HepG2 (cell line): ENCODE data around the gene ADAR. TPM values are rescaled to one million over a fixed set of nuclear protein-coding genes. Genes with fewer than 3 reads are reported as not detected.
A peak's percentile ranks its signal among the peaks of the same experiment; 100 is the strongest.

Source experiments
- GATAD1 ChIP-seq: IDR thresholded peaks from 2 replicates; pipeline ENCODE4 v1.6.1; 2016; ENCODE audit warnings: missing genetic modification reagents, missing compliant biosample characterization
- HNF4G ChIP-seq, 2 experiments: sonication (generic) in 1 of 2; formaldehyde crosslinking in 1 of 2; IDR thresholded peaks; 2 replicates each; pipeline versions ENCODE4 v1.4.0 to v1.6.1; 2011 to 2020; ENCODE audit warnings: borderline replicate concordance in 2 of 2, low read depth in 2 of 2, mild to moderate bottlenecking in 2 of 2, low read length in 1 of 2, missing genetic modification reagents in 1 of 2, moderate library complexity in 1 of 2
- KDM5A ChIP-seq: fragments of 200-600 bp; sonication (generic); IDR thresholded peaks from 2 replicates; pipeline ENCODE4 v1.7.0; 2018; ENCODE audit warnings: antibody characterized with exemption, mild to moderate bottlenecking, low read length, borderline replicate concordance
- LCORL ChIP-seq, 2 experiments: fragments of 450-650 bp in 1 of 2; sonication (generic) in 1 of 2; formaldehyde crosslinking in 1 of 2; IDR thresholded peaks; 2 replicates each; pipeline versions ENCODE4 v1.5.0 to v1.6.1; 2017 to 2020; ENCODE audit warnings: antibody characterized with exemption in 1 of 2, missing genetic modification reagents in 1 of 2
- MZF1 ChIP-seq: sonication (generic); formaldehyde crosslinking; IDR thresholded peaks from 2 replicates; pipeline ENCODE4 v1.8.1; 2023; ENCODE audit warnings: mild to moderate bottlenecking, missing genetic modification reagents, borderline replicate concordance
- NFRKB ChIP-seq: fragments of 450-650 bp; IDR thresholded peaks from 2 replicates; pipeline ENCODE4 v1.6.1; 2017
- RBM22 ChIP-seq: fragments of 200-400 bp; formaldehyde crosslinking; optimal IDR thresholded peaks from 2 replicates; pipeline ENCODE3; 2017; ENCODE audit warnings: mild to moderate bottlenecking, low read length, moderate library complexity
- SALL2 ChIP-seq: sonication (generic); formaldehyde crosslinking; IDR thresholded peaks from 2 replicates; pipeline ENCODE4 v1.8.1; 2023; ENCODE audit warnings: mild to moderate bottlenecking, missing genetic modification reagents, inconsistent platforms
- SNAPC2 ChIP-seq: sonication (generic); formaldehyde crosslinking; IDR thresholded peaks from 2 replicates; pipeline ENCODE4 v1.8.1; 2022; ENCODE audit warnings: mild to moderate bottlenecking, missing genetic modification reagents
- TOPORS ChIP-seq: sonication (generic); formaldehyde crosslinking; IDR thresholded peaks from 2 replicates; pipeline ENCODE4 v1.8.0; 2023; ENCODE audit warnings: mild to moderate bottlenecking, missing genetic modification reagents
- ZBTB38 ChIP-seq: sonication (generic); formaldehyde crosslinking; IDR thresholded peaks from 2 replicates; pipeline ENCODE4 v1.5.1; 2020; ENCODE audit warnings: mild to moderate bottlenecking, missing genetic modification reagents
- ZNF143 ChIP-seq: sonication (generic); formaldehyde crosslinking; IDR thresholded peaks from 2 replicates; pipeline ENCODE4 v1.4.0; 2020; ENCODE audit warnings: missing genetic modification reagents
- ZNF20 ChIP-seq: sonication (generic); formaldehyde crosslinking; IDR thresholded peaks from 2 replicates; pipeline ENCODE4 v1.4.0; 2020; ENCODE audit warnings: mild to moderate bottlenecking, moderate library complexity, missing genetic modification reagents
- ZNF468 ChIP-seq: sonication (generic); formaldehyde crosslinking; IDR thresholded peaks from 2 replicates; pipeline ENCODE4 v1.8.0; 2022; ENCODE audit warnings: mild to moderate bottlenecking, moderate library complexity, missing genetic modification reagents
- ZNF546 ChIP-seq: sonication (generic); formaldehyde crosslinking; conservative IDR thresholded peaks from 2 replicates; pipeline ENCODE4 v1.8.1; 2023; ENCODE audit warnings: mild to moderate bottlenecking, missing genetic modification reagents
- ZNF605 ChIP-seq: sonication (generic); formaldehyde crosslinking; IDR thresholded peaks from 2 replicates; pipeline ENCODE4 v1.8.0; 2022; ENCODE audit warnings: mild to moderate bottlenecking, missing genetic modification reagents
- ZNF879 ChIP-seq: sonication (generic); formaldehyde crosslinking; IDR thresholded peaks from 2 replicates; pipeline ENCODE4 v1.8.1; 2023; ENCODE audit warnings: missing genetic modification reagents
- ZSCAN21 ChIP-seq: sonication (generic); formaldehyde crosslinking; IDR thresholded peaks from 2 replicates; pipeline ENCODE4 v1.8.0; 2022; ENCODE audit warnings: mild to moderate bottlenecking, missing genetic modification reagents, moderate library complexity, borderline replicate concordance
- ZSCAN29 ChIP-seq: sonication (generic); formaldehyde crosslinking; conservative IDR thresholded peaks from 2 replicates; pipeline ENCODE4 v1.4.0; 2020; ENCODE audit warnings: mild to moderate bottlenecking, missing genetic modification reagents
- polyA plus RNA-seq, 8 experiments: library from polyadenylated mRNA; depleted of rRNA in 3 of 8; stranded (reverse) in 7 of 8; unstranded in 1 of 8; fragments of >200 nt; fragmentation: Illumina TruSeq in 4 of 8; extraction: Trizol in 4 of 8; gene quantifications; 2 replicates each; pipeline versions ENCODE4 v1.2.1 to v1.2.3, GENCODE V29; 2011 to 2016; ENCODE audit warnings: low read depth in 4 of 8, missing spikeins in 1 of 8, mixed read lengths in 1 of 8; ENCODE audit not compliant: insufficient read depth in 1 of 8
- total RNA-seq, 5 experiments: library from RNA; depleted of rRNA; stranded (reverse); fragments of >200 nt; fragmentation: Illumina TruSeq; extraction: Trizol; gene quantifications; 2 replicates each; pipeline ENCODE4 v1.2.3, GENCODE V29; 2016; ENCODE audit warnings: low read depth in 1 of 5
- TF ChIP-seq, protein P1 (sequence below): IDR thresholded peaks from 2 replicates; pipeline ENCODE4 v1.6.1; 2016; ENCODE audit warnings: low read depth
- TF ChIP-seq, protein P2 (sequence below): sonication (generic); formaldehyde crosslinking; IDR thresholded peaks from 2 replicates; pipeline ENCODE4 v1.4.0; 2020; ENCODE audit warnings: low read depth, mild to moderate bottlenecking, missing genetic modification reagents
- TF ChIP-seq, protein P3 (sequence below): sonication (generic); formaldehyde crosslinking; IDR thresholded peaks from 2 replicates; pipeline ENCODE4 v1.4.0; 2020; ENCODE audit warnings: missing genetic modification reagents
- TF ChIP-seq, protein P4 (sequence below): sonication (generic); formaldehyde crosslinking; IDR thresholded peaks from 2 replicates; pipeline ENCODE4 v1.4.0; 2020; ENCODE audit warnings: missing genetic modification reagents

Gene ADAR
- total and polyA plus RNA-seq, 2 of the 13 experiments (the other 11 are each of a cell fraction or from before 2014, with no cell fraction given), result 70.8 to 86.2 TPM

DNA sequence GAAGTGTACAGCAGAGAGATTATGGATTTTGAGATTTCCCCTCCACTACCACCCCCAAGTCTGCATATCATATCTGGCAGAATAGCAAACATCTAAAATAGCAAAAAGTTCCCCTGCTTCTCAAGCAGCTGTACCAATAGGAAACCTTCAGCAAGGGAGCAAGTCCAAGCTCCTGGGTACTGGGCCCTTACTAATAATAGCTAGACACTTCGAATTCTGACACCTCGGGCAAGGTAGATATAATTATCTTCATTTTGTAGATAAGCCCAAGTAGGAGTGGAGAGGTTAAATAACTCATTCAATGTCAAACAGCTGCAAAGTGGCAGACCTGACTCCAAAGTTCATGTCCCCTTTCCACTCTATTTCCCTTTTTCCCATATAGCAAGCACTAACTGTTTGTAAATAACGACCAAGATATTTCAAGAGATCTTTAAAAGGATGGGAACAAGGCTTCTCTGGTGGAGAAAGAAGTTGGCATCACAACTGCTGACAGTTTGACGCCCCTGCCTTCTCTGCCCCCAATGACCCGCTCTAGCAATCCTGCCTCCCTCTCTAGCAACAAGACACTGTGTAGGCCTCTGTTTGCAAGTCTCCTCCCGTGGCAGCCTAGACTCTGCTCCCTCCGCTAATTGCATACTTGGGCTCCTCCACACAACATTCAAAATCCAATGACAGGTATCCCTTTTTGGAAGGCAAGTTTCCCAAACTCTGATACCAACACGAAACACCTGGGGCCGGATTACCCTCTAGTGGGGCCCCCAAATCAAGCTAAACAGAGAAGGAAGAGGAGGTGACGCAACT, 18.7 kb upstream of the ADAR start (continued):
- TF ChIP-seq HNF4G (IDR thresholded peaks at IDR 0.05; ENCODE audit: borderline replicate concordance, low read depth, low read length) (no peak), HNF4G (CRISPR knock-in tag; IDR thresholded peaks at IDR 0.05; ENCODE audit: borderline replicate concordance, low read depth) (no peak), MZF1 (no peak), SNAPC2 (CRISPR knock-in tag) (0 out of 2 replicates have a peak, but pooled peaks have one; percentile 26), ZNF468 (CRISPR knock-in tag) (no peak), ZNF143 (no peak), ZNF20 (CRISPR knock-in tag) (0 out of 2 replicates have a peak, but pooled peaks have one; percentile 5), LCORL (IDR thresholded peaks at IDR 0.05) (0 out of 2 replicates have a peak, but pooled peaks have one; percentile 28), LCORL (CRISPR knock-in tag; IDR thresholded peaks at IDR 0.05) (no peak), ZNF605 (CRISPR knock-in tag) (0 out of 2 replicates have a peak, but pooled peaks have one; percentile 70), KDM5A (no peak), TOPORS (CRISPR knock-in tag) (no peak), ZNF879 (CRISPR knock-in tag) (no peak), GATAD1 (CRISPR knock-in tag) (no peak), ZSCAN29 (CRISPR knock-in tag) (no peak), ZNF546 (CRISPR knock-in tag) (no peak), SALL2 (CRISPR knock-in tag) (0 out of 2 replicates have a peak, but pooled peaks have one; percentile 2), RBM22 (no peak), ZSCAN21 (CRISPR knock-in tag) (no peak), ZBTB38 (CRISPR knock-in tag) (no peak), NFRKB (no peak)
- TF ChIP-seq, protein P1, sequence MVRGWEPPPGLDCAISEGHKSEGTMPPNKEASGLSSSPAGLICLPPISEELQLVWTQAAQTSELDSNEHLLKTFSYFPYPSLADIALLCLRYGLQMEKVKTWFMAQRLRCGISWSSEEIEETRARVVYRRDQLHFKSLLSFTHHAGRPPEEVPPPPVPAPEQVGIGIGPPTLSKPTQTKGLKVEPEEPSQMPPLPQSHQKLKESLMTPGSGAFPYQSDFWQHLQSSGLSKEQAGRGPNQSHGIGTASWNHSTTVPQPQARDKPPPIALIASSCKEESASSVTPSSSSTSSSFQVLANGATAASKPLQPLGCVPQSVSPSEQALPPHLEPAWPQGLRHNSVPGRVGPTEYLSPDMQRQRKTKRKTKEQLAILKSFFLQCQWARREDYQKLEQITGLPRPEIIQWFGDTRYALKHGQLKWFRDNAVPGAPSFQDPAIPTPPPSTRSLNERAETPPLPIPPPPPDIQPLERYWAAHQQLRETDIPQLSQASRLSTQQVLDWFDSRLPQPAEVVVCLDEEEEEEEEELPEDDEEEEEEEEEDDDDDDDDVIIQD (CRISPR knock-in tag), result no peak
- TF ChIP-seq, protein P2, sequence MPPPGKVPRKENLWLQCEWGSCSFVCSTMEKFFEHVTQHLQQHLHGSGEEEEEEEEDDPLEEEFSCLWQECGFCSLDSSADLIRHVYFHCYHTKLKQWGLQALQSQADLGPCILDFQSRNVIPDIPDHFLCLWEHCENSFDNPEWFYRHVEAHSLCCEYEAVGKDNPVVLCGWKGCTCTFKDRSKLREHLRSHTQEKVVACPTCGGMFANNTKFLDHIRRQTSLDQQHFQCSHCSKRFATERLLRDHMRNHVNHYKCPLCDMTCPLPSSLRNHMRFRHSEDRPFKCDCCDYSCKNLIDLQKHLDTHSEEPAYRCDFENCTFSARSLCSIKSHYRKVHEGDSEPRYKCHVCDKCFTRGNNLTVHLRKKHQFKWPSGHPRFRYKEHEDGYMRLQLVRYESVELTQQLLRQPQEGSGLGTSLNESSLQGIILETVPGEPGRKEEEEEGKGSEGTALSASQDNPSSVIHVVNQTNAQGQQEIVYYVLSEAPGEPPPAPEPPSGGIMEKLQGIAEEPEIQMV, result no peak
- TF ChIP-seq, protein P3, sequence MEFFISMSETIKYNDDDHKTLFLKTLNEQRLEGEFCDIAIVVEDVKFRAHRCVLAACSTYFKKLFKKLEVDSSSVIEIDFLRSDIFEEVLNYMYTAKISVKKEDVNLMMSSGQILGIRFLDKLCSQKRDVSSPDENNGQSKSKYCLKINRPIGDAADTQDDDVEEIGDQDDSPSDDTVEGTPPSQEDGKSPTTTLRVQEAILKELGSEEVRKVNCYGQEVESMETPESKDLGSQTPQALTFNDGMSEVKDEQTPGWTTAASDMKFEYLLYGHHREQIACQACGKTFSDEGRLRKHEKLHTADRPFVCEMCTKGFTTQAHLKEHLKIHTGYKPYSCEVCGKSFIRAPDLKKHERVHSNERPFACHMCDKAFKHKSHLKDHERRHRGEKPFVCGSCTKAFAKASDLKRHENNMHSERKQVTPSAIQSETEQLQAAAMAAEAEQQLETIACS (CRISPR knock-in tag), result no peak
- TF ChIP-seq, protein P4, sequence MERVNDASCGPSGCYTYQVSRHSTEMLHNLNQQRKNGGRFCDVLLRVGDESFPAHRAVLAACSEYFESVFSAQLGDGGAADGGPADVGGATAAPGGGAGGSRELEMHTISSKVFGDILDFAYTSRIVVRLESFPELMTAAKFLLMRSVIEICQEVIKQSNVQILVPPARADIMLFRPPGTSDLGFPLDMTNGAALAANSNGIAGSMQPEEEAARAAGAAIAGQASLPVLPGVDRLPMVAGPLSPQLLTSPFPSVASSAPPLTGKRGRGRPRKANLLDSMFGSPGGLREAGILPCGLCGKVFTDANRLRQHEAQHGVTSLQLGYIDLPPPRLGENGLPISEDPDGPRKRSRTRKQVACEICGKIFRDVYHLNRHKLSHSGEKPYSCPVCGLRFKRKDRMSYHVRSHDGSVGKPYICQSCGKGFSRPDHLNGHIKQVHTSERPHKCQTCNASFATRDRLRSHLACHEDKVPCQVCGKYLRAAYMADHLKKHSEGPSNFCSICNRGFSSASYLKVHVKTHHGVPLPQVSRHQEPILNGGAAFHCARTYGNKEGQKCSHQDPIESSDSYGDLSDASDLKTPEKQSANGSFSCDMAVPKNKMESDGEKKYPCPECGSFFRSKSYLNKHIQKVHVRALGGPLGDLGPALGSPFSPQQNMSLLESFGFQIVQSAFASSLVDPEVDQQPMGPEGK, result peak; percentile 49; the same call in 1 of the 2 replicates
